HEK293 (cell line): ENCODE results near the gene MAST2.

Experiments used
- CTCF ChIA-PET: fragments of 350-600 bp; formaldehyde crosslinking; extraction: SDS; loops from one replicate; lab custom pipeline; 2021; ENCODE audit warnings: antibody characterized with exemption; lab: Yijun Ruan, JAX
- POLR2A ChIA-PET: fragments of 300-600 bp; formaldehyde crosslinking; extraction: SDS; loops from one replicate; lab custom pipeline; 2020; ENCODE audit warnings: antibody characterized with exemption, inconsistent platforms; lab: Yijun Ruan, JAX
- H3K27ac ChIP-seq: fragments of 200-500 bp; sonication (Bioruptor generic); 2 replicates; pipeline ENCODE4 v1.5.1; 2014; ENCODE audit warnings: low read depth, low read length, control low read depth, inconsistent platforms; ENCODE audit errors: extremely low read depth
- H3K36me3 ChIP-seq, 2 experiments: fragments of 200-500 bp in 1 of 2; sonication (Bioruptor generic) in 1 of 2; 1 replicate in 1 of 2; 2 replicates in 1 of 2; pipeline ENCODE4 v1.5.1; 2014 to 2017; ENCODE audit warnings: inconsistent platforms in 2 of 2, low read length in 2 of 2; ENCODE audit not compliant: control insufficient read depth in 2 of 2, insufficient read depth in 1 of 2
- H3K4me1 ChIP-seq: fragments of 200-500 bp; sonication (Bioruptor generic); 2 replicates; pipeline ENCODE4 v1.5.1; 2014; ENCODE audit warnings: mild to moderate bottlenecking, low read length, inconsistent platforms; ENCODE audit not compliant: control insufficient read depth, insufficient read depth
- H3K4me3 ChIP-seq: 2 replicates; pipeline ENCODE4 v1.5.1; 2011; ENCODE audit warnings: low read depth, mild to moderate bottlenecking, control low read depth, low read length, moderate library complexity
- H3K9me3 ChIP-seq: fragments of 200-500 bp; sonication (Bioruptor generic); 2 replicates; pipeline ENCODE4 v1.5.1; 2014; ENCODE audit warnings: low read depth, low read length, inconsistent platforms; ENCODE audit not compliant: control insufficient read depth, insufficient read depth
- BCL11B ChIP-seq: fragments of 450-650 bp; formaldehyde crosslinking; IDR thresholded peaks from 2 replicates; pipeline ENCODE4 v1.5.1; 2016; ENCODE audit warnings: low read depth, missing biosample characterization, missing genetic modification characterization
- SETDB1 ChIP-seq: IDR thresholded peaks from one replicate; pipeline ENCODE4 v1.6.1; 2017; ENCODE audit warnings: mild to moderate bottlenecking, low read length, moderate library complexity, mixed read lengths; ENCODE audit not compliant: insufficient read length
- TCF7L2 ChIP-seq: IDR thresholded peaks from 2 replicates; pipeline ENCODE4 v1.6.1; 2011; ENCODE audit warnings: low read depth, mild to moderate bottlenecking, inconsistent platforms, low read length, moderate library complexity, borderline replicate concordance
- TRIM28 ChIP-seq: IDR thresholded peaks from 2 replicates; pipeline ENCODE4 v1.6.1; 2011; ENCODE audit warnings: low read length, control low read depth, borderline replicate concordance
- ZNF10 ChIP-seq: fragments of 450-650 bp; formaldehyde crosslinking; IDR thresholded peaks from 2 replicates; pipeline ENCODE4 v1.5.1; 2017; ENCODE audit warnings: missing biosample characterization, missing genetic modification characterization
- ZNF174 ChIP-seq: fragments of 450-650 bp; formaldehyde crosslinking; IDR thresholded peaks from 2 replicates; pipeline ENCODE4 v1.5.0; 2017; ENCODE audit warnings: missing biosample characterization, mild to moderate bottlenecking, missing genetic modification characterization
- ZNF350 ChIP-seq: fragments of 450-650 bp; formaldehyde crosslinking; IDR thresholded peaks from 2 replicates; pipeline ENCODE4 v1.5.0; 2017; ENCODE audit warnings: missing biosample characterization, mild to moderate bottlenecking, missing genetic modification characterization
- ZNF433 ChIP-seq: fragments of 450-650 bp; formaldehyde crosslinking; IDR thresholded peaks from 2 replicates; pipeline ENCODE4 v1.5.1; 2016; ENCODE audit warnings: missing biosample characterization, missing genetic modification characterization, low read depth
- ZNF843 ChIP-seq: fragments of 450-650 bp; formaldehyde crosslinking; IDR thresholded peaks from 2 replicates; pipeline ENCODE4 v1.5.1; 2016; ENCODE audit warnings: missing biosample characterization, missing genetic modification characterization
- TF ChIP-seq, protein P1 (sequence below): fragments of 450-650 bp; formaldehyde crosslinking; IDR thresholded peaks from 2 replicates; pipeline ENCODE4 v1.5.1; 2016; ENCODE audit warnings: missing biosample characterization, missing genetic modification characterization
- TF ChIP-seq, protein P2 (sequence below): fragments of 450-650 bp; formaldehyde crosslinking; IDR thresholded peaks from 2 replicates; pipeline ENCODE4 v1.5.1; 2016; ENCODE audit warnings: missing biosample characterization, missing genetic modification characterization
- TF ChIP-seq, protein P3 (sequence below): fragments of 450-650 bp; formaldehyde crosslinking; IDR thresholded peaks from 2 replicates; pipeline ENCODE4 v1.5.1; 2016; ENCODE audit warnings: missing biosample characterization, missing genetic modification characterization
- TF ChIP-seq, protein P4 (sequence below): fragments of 450-650 bp; formaldehyde crosslinking; IDR thresholded peaks from 2 replicates; pipeline ENCODE4 v1.5.1; 2016; ENCODE audit warnings: missing biosample characterization, missing genetic modification characterization
- TF ChIP-seq, protein P5 (sequence below): fragments of 450-650 bp; formaldehyde crosslinking; IDR thresholded peaks from 2 replicates; pipeline ENCODE4 v1.5.1; 2017; ENCODE audit warnings: missing biosample characterization, missing genetic modification characterization
- TF ChIP-seq, protein P6 (sequence below): fragments of 450-650 bp; formaldehyde crosslinking; IDR thresholded peaks from 2 replicates; pipeline ENCODE4 v1.5.1; 2016; ENCODE audit warnings: missing biosample characterization, missing genetic modification characterization

The MAST2 gene

DNA sequence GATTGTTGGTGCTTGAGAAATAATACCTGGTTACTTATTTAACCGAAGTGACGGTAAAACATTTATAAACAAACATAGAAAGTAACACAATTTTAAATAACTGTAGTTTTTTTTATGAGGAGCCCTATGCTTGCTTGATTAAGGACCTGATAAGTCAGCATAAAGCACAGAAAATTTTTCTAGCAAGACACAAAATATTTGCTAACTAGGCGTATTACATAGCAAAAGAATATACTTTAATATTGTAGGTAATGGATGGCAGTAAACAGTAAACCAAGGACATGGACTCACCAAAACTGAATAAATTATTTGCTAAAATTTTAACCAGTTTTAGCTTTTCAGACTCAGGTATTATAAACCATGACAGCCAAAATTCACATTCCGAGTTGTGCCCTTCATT, 90.9 kb downstream of the MAST2 start:
- Histone ChIP-seq H3K9me3 (no peaks in the 10 kb centered on the region), H3K4me1 (no peaks in the 10 kb centered on the region), H3K36me3 (no peaks in the 10 kb centered on the region; a peak in 1 of 3 replicates), H3K27ac (no peak overlapping the region), H3K4me3 (no peak overlapping the region)
- ChIA-PET CTCF (no interaction called here), POLR2A (no interaction called here)
- TF ChIP-seq, protein P1, sequence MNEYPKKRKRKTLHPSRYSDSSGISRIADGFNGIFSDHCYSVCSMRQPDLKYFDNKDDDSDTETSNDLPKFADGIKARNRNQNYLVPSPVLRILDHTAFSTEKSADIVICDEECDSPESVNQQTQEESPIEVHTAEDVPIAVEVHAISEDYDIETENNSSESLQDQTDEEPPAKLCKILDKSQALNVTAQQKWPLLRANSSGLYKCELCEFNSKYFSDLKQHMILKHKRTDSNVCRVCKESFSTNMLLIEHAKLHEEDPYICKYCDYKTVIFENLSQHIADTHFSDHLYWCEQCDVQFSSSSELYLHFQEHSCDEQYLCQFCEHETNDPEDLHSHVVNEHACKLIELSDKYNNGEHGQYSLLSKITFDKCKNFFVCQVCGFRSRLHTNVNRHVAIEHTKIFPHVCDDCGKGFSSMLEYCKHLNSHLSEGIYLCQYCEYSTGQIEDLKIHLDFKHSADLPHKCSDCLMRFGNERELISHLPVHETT (tag by site-specific recombination) = no peak
- TF ChIP-seq, protein P2, sequence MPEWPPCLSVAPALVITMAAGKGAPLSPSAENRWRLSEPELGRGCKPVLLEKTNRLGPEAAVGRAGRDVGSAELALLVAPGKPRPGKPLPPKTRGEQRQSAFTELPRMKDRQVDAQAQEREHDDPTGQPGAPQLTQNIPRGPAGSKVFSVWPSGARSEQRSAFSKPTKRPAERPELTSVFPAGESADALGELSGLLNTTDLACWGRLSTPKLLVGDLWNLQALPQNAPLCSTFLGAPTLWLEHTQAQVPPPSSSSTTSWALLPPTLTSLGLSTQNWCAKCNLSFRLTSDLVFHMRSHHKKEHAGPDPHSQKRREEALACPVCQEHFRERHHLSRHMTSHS (tag by site-specific recombination) = no peak
- TF ChIP-seq, protein P3, sequence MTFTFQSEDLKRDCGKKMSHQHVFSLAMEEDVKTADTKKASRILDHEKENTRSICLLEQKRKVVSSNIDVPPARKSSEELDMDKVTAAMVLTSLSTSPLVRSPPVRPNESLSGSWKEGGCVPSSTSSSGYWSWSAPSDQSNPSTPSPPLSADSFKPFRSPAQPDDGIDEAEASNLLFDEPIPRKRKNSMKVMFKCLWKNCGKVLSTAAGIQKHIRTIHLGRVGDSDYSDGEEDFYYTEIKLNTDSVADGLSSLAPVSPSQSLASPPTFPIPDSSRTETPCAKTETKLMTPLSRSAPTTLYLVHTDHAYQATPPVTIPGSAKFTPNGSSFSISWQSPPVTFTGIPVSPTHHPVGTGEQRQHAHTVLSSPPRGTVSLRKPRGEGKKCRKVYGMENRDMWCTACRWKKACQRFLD = no peak
- TF ChIP-seq TRIM28 (no peak), ZNF174 (tag by site-specific recombination) (no peak), ZNF433 (no peak), BCL11B (tag by site-specific recombination) (no peak), SETDB1 (no peak), ZNF350 (tag by site-specific recombination) (no peak), ZNF10 (tag by site-specific recombination) (no peak), ZNF843 (tag by site-specific recombination) (no peak), TCF7L2 (no peak)
- TF ChIP-seq, protein P4, sequence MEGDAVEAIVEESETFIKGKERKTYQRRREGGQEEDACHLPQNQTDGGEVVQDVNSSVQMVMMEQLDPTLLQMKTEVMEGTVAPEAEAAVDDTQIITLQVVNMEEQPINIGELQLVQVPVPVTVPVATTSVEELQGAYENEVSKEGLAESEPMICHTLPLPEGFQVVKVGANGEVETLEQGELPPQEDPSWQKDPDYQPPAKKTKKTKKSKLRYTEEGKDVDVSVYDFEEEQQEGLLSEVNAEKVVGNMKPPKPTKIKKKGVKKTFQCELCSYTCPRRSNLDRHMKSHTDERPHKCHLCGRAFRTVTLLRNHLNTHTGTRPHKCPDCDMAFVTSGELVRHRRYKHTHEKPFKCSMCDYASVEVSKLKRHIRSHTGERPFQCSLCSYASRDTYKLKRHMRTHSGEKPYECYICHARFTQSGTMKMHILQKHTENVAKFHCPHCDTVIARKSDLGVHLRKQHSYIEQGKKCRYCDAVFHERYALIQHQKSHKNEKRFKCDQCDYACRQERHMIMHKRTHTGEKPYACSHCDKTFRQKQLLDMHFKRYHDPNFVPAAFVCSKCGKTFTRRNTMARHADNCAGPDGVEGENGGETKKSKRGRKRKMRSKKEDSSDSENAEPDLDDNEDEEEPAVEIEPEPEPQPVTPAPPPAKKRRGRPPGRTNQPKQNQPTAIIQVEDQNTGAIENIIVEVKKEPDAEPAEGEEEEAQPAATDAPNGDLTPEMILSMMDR (tag by site-specific recombination) = no peak
- TF ChIP-seq, protein P5, sequence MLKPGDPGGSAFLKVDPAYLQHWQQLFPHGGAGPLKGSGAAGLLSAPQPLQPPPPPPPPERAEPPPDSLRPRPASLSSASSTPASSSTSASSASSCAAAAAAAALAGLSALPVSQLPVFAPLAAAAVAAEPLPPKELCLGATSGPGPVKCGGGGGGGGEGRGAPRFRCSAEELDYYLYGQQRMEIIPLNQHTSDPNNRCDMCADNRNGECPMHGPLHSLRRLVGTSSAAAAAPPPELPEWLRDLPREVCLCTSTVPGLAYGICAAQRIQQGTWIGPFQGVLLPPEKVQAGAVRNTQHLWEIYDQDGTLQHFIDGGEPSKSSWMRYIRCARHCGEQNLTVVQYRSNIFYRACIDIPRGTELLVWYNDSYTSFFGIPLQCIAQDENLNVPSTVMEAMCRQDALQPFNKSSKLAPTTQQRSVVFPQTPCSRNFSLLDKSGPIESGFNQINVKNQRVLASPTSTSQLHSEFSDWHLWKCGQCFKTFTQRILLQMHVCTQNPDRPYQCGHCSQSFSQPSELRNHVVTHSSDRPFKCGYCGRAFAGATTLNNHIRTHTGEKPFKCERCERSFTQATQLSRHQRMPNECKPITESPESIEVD = no peak
- TF ChIP-seq, protein P6, sequence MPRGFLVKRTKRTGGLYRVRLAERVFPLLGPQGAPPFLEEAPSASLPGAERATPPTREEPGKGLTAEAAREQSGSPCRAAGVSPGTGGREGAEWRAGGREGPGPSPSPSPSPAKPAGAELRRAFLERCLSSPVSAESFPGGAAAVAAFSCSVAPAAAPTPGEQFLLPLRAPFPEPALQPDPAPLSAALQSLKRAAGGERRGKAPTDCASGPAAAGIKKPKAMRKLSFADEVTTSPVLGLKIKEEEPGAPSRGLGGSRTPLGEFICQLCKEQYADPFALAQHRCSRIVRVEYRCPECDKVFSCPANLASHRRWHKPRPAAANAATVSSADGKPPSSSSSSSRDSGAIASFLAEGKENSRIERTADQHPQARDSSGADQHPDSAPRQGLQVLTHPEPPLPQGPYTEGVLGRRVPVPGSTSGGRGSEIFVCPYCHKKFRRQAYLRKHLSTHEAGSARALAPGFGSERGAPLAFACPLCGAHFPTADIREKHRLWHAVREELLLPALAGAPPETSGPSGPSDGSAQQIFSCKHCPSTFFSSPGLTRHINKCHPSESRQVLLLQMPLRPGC (tag by site-specific recombination) = no peak

DNA sequence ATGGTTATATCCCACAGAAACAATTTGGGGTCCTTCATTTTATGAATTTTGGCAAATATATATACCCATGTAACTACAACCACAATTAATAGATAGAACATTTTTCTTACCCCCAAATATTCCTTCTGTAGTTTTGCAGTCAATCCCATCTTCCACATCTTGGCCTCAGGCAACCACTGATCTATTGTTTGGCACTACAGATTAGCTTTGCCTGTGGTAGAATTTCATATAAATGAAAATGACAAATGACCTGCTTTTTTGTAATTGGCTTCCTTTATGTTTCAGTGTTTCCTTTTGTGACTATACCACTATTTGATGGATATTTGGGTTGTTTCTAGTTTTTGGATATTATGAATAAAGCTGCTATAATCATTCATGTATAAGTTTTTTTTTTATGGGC, 91.5 kb downstream of the MAST2 start:
- Histone ChIP-seq H3K4me1 (no peaks in the 10 kb centered on the region), H3K36me3 (no peaks in the 10 kb centered on the region), H3K27ac (no peak overlapping the region), H3K9me3 (no peaks in the 10 kb centered on the region), H3K4me3 (no peak overlapping the region)
- POLR2A ChIA-PET = no interaction called here
- TF ChIP-seq, protein P5 = peak; percentile 11; the same call in 1 of the 2 replicates
- TF ChIP-seq ZNF174 (tag by site-specific recombination) = no peak
- CTCF ChIA-PET = no interaction called here
